Measurements from ENCODE around the gene ACR.

Gene ACR

DNA sequence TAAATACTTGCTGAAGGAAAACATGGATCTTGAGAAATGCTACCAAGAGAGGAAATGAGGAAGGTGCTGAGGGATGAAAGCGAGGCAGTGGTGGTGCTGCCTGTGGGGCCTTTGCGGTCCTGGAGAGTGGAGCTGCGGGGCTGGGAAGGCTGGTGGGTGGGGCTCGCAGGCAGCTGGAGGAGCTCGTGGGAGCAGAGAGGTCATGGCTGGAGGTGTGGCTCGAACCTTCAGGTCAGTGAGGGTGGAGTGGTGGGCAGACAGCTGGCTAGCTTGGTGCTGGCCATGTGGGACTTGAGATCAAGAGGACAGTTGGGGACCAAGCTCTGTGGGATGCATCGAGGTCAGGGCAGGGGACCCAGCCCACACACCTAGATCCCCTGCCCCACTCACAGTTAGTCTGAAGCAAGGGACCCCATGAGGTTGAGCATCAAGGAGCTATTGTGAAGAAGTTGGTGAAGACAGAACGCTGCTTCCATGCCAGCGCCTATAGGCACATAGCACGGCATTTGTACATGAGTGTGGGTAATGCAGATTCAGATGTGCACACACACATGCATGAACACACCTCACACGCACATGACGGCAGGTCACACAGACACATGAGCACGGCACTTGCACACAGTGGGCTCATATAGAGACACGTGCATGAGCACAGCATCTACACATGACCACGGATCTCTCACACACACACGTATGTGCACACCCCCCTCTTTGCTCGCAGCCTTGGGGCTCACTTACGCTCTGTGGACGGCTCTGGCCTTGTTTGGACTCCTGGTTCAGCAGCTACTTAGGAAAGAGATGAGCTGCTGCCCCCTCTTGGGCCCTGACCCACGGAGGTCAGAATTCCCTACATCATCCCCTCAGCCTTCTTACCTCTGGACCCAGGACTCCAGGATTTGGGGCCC, 34.9 kb upstream of the ACR start:
- no peak for DNase-seq (ENCODE audit: low read depth)

DNA sequence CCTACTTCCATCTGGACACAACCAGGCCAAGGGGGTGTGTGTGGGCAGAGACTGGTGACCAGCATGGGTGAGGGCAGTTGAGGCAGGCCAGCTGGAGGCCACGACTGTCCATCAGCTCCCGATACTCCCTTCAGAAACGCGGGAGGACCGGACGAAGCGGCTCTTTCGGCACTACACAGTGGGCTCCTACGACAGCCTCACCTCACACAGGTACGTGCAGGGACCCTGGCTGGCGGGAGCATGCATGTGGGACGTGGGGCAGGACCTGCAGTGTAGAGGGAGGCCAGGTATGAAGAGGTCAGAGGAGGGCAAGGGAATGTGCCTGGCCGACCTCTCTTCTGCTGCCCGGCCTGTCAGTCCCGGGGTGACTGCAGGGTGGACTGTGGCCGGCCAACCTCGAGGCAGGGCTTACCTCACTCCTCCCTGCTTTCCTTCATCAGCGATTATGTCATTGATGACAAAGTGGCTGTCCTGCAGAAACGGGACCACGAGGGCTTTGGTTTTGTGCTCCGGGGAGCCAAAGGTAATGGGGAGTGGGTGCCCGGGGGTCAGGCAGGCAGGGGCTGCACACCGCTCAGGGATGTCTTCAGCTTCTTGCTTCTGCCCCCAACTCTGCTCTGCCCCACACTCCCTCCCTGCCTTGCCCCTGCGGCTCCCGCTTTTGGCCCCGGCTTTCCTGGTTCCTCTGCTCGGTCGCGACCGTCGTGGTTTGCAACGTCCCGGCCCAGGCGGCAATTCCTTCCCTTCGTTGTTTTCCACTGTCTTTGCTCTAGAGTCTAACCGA, 34.1 kb upstream of the ACR start:
- DNase-seq (ENCODE audit: low read depth) = no peak

DNA sequence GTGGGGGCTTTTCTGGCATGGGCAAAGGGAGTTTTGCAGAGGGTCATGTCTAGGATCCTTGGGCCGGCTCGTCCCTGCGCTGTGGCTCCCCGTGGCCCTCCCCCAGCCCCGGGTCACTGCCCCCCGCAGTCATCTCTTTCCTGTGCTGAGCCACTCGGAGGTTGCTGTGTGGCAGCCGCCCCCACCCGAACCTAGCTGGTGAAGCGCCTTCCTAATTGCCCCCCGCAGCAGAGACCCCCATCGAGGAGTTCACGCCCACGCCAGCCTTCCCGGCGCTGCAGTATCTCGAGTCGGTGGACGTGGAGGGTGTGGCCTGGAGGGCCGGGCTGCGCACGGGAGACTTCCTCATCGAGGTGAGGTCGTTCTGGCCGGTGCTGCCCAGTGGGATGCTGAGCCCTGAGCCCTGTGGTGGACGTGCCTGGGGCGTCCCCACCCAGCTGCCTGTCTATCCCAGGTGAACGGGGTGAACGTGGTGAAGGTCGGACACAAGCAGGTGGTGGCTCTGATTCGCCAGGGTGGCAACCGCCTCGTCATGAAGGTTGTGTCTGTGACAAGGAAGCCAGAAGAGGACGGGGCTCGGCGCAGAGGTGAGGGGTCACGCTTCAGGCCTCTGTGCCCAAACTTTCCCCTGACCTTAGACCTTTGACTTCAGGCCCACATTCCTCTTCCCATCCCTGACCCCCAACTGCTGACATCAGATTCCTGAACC, 33.3 kb upstream of the ACR start:
- DNase-seq (ENCODE audit: low read depth) = no peak

DNA sequence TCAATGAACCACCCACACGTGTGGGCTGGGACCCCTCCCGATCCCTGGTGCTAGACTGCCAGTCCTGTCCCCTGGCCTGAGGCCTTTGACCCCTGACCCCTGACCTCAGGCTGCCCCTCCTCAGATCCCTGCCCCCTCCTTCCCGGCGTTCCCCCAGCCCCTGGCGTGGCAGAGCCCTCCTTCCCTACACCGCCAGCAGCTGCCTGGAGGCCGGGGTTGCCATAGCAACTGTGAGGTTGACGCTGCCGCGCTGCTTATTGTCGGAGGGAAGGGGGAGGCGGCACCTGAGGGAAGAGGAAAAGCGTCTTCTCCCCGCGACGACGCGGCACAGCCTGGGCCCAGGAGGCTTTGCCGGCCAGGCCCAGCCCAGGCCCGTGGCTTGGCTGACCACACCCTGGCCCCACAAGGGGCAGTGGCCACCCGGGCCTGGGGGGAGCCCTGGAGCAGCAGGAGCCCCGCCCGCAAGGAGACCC, 32.7 kb upstream of the ACR start:
- no peak for DNase-seq (ENCODE audit: low read depth)

DNA sequence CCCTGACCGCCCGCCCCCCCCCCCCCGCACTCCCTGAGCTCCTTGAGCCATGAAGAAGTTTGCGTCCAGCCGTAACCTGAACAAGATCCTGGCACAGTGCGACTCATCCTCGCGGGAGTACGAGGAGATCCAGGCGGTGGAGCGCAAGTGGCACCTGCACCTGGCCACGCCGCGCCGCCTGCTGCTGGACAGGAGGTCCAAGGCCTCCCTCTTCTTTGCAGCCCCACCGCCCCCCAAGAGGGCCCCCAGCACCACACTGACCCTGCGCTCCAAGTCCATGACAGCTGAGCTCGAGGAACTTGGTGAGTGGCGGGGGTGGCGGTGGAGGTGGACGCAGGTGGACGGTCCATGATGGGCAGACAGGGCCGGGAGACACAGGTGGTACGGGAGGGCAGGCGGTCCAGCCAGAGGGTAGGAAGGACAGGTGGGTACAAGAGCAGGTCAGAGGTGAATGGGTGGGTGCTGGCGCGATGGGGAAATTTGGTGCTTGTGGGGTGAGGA, 32.1 kb upstream of the ACR start:
- no peak for DNase-seq (ENCODE audit: low read depth)

DNA sequence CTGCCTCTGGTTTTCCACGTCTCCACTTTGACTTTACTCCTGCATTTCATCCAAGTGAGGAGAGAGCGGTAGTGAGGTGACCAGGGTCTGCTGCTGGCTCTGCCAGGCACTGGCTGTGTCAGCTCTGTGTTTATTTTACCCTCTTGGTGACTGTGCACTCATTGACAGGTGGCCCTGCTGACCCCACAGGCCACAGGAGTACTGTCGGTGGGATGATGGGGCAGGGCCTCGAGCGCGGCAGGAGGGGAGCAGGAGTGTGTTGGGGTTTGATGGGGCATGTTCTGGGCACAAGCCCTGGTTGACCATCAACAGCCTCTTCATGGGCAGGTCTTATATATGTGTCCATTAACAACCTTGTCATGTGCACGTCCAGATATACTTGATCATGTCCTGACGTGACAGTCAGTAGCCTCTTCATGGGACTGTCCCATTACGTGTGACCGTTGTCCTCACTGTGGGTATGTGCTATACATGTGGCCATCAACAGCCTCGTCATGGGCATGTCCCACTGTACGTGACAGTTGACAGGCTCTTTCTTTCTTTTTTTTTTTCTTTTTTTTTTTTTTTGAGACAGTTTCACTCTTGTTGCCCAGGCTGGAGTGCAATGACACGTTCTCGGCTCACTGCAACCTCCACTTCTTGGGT, 31.4 kb upstream of the ACR start:
- DNase-seq (ENCODE audit: low read depth) = no peak

DNA sequence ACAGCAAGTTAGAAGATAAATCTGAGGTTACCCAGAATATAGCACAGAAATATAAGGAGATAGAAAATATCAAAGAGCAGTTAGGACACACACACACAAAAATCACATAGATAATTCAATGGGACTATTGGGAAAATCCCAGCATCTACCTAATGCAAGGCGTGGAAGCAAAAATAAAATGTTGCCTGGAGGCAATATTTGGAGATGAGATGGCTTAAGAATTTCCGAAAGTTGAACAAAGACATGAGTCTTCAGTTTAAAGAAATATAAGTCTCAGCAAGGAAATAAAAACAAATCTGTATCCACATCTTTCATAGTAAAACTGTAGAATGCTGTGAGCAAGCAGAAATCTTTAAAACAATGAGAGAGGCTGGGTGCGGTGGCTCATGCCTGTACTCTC, 29.5 kb upstream of the ACR start:
- DNase-seq (ENCODE audit: low read depth) = no peak

DNA sequence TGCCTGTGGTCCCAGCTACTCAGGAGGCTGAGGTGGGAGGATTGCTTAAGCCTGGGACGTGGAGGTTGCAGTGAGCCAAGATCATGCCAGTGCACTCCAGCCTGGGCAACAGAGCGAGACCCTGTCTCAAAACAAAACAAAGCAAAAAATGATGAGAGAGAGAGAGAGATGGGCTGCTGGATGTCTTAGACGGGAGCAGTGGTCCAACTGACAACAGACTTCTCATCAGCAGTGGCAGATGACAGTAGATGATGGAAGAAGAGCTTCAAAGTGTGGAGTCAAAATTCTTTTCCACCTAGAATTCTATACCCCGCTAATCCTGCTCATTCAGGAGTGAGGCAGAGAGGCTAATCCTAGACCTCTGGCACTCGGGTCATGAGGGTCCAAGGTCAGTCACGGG, 29.0 kb upstream of the ACR start:
- DNase-seq (ENCODE audit: low read depth) = no peak

DNA sequence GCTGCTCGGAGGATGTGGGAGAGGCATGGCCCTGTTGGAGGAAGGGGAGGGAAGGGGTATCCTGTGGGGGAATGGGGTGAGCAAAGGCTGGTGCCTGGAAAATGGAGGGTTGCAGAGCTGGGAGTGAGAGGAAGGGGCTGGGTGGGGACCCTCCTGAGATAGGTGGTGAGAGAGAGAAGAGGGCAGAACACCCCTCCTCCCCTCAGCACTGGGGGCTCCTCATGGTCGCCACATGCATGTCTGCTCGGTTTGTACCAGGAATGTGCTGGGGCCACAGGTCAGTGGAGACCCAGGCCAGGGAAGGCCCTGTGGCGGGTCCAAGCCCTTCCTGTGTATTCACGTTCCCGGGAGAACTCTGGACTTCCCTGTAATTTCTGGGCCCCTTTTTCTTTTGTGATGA, 27.8 kb upstream of the ACR start:
- DNase-seq (ENCODE audit: low read depth) = no peak

DNA sequence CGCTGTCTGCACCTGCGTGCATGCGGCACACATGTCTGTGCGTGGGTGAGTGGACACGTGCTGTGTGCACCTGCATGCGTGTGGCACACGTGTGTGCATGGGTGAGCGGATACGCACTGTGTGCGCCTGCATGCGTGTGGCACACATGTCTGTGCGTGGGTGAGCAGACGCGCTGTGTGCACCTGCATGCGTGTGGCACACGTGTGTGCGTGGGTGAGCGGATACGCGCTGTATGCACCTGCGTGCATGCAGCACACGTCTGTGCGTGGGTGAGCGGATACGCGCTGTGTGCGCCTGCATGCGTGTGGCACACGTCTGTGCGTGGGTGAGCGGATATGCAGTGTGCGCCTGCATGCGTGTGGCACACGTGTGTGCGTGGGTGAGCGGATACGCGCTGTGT, 27.1 kb upstream of the ACR start:
- no peak for DNase-seq (ENCODE audit: low read depth)

DNA sequence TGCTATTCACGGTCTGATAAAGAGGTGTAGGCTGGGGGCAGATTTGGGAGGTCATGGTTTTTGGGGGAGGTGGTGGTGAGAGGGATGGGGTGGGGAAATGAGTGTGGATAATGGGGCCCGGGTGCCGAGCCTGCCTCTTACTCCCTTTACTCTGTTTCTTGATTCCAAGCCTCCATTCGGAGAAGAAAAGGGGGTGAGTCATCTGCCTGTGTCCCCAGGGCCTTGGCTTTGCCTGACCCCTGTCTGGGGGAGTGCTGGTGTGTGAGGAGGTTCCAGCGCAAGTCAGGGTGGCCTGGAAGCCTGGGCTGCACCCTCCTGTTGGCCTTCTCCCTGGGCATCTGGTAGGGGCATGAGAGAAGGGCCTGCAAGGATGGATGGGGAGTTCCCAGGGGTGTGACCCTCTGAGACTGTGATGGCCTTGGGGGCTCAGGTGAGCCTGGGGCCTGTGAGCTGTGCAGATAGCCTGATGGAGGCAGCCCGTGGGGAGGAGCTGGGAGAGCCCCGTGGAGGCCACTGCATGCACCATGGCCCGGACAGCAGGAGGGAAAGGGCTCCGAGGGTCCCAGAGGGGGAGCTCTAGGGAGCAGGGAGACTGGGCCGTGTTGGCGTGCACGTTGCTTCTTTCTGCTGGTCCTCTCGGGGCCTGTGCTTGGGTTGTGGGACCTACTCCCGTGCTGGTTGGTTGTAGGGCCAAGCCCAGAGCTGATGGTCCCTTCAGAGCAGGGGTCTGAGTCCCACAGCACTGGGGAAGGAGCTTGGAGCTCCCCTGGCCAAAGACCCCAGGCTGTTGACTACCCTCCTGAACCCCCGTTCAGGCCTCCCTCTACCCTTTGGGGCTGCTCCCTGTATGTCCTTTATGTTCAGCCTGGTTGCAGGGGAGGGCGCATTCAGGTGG, 26.3 kb upstream of the ACR start:
- DNase-seq (ENCODE audit: low read depth) = no peak

DNA sequence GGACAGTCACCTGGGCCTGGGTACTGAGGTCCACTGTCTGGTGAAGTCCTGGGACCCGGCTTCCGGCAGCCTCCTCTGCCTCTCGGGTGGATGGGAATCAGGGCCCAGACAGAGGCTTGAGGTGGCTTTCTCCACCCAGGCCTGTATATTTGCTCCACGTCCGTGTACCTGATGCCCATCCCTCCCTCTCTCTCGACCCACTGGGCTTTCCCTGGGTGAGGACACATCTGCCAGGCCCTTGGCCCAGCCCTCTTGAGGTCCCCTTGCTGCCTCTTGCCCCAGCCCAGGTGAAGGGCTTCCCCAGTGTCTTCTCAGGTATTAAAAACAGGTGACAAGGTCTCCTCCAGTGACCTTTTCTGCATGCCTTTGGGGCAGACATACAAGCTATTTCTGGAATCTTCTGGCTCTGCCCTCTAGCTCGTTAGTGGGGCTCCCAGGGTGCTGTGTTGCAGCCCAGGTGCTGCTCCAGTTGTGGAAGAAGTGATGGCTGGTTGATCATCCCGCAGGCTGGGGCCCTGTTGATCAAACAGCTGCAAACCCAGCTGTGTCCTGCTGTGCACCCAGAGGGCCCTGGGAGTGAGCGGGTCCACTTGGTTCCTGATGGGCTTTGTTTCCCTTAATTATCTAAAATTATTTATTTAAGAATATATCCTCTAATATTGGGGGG, 25.5 kb upstream of the ACR start:
- no peak for DNase-seq (ENCODE audit: low read depth)

DNA sequence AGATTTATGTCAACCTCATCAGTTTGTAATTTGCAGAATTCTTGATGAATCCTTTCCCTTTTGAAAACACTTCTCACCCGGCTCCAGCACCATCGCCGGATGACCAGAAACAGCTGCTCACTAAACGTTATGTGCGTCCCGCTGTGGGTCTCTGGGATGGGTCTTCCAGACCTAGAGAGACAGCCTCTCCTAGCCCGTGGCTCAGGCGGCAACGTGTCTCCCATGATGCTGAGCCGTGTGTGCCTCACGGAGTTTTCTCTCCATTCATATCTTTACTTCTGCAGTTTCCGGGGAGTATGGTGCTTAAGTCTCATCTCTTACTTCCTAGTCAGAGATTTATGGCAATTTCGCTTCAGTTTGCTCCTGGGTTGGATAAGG, 25.0 kb upstream of the ACR start:
- no peak for DNase-seq (ENCODE audit: low read depth)

DNA sequence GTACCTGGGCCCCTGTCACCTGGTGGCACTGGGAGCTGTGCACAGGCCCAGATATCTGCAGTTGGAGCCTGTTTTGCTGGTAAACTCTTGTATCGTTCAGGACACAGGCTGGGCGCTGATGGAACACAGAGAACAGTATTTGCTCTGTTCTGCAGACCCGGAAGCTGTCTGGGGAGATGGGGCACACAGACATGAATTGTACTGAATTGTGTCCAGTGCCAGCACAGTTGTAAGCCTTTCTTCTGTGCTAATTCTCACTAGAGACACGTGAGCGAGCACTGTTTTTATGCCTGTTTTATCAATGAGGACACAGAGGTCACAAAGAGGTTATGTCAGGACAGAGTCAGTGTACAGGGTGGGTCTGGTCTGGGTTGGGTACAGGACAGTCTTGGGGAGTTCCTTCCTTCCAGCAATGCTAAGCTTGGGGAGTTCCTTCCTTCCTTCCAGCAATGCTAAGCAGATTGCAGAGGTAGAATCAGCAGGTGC, 24.4 kb upstream of the ACR start:
- DNase-seq (ENCODE audit: low read depth) = no peak

DNA sequence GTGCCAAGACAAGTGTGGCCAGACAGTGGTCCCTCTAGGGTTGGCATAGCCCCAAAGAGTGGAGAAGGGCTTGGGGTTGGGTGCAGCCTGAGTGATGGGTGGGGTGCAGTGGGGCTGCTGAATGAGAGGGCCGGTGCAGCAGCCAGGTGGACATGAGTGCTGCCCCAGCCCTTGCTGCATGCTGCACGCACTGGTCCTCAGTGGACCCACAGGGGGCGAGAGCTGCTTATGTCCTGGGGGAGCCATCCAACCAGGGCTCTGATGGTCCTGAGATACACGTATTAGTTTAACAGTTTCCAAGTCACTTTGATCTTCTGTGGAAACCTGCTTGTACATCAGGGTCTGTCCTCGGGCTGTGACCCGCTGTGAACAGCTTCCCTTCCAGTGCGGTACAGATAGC, 23.9 kb upstream of the ACR start:
- no peak for DNase-seq (ENCODE audit: low read depth)

DNA sequence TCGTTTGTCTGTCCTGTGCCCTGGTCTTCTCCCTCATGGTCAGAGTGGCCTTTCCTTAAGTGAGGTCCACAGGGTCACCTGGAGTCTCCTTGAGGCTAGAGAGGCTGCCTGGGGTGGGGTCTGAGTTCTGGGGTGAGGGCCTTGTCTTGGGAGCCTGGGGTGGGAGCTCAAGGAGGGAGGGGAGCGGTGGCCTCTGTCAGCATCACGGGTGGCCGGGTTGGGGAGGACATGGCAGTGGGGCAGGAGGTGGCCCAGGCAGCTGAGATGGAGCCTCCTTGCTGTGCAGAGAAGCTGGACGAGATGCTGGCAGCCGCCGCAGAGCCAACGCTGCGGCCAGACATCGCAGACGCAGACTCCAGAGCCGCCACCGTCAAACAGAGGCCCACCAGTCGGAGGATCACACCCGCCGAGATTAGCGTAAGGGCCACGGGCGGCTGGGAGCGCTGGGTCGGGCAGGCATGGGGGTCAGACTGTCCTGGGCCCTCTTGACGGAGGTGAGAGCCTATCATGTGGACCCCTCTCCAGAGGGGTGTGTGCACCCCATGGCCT, 23.3 kb upstream of the ACR start:
- no peak for DNase-seq (ENCODE audit: low read depth)

DNA sequence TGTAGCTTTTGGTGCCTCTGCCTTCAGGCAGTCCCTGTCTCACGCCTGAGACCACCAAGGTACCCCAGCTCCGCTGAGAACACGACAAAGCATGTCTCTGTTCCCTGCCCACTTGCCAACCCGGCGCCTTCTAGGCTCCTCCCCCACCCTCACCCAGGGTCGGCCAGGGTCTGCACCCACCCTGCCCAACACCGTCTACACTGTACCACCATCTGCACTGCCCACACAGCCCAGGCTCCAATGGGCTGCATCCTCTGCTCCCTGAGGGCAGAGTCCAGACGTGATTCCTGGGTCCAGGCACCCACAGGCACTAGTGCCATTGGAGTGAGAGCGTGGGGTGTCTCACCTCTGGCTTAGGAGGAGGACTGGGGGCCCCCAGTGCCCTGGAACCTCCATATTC, 22.8 kb upstream of the ACR start:
- no peak for DNase-seq (ENCODE audit: low read depth)

DNA sequence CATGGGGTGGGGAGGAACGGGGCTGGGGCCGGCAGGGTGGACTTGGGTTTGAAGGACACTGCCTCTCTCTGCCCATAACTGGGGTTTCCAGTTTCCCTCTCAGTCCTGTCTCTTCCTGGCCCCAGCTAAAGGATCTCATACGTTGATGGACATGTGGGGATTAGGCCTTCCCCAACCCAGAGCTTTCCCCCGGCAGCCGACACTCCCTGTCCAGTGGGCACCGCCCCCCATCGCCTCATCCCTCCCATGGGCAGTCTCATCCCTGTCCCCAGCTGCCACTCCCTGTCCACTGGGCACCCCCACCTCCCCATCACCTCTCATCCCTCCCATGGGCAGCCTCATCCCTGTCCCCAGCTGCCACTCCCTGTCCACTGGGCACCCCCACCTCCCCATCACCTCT, 22.2 kb upstream of the ACR start:
- DNase-seq (ENCODE audit: low read depth) = no peak

DNA sequence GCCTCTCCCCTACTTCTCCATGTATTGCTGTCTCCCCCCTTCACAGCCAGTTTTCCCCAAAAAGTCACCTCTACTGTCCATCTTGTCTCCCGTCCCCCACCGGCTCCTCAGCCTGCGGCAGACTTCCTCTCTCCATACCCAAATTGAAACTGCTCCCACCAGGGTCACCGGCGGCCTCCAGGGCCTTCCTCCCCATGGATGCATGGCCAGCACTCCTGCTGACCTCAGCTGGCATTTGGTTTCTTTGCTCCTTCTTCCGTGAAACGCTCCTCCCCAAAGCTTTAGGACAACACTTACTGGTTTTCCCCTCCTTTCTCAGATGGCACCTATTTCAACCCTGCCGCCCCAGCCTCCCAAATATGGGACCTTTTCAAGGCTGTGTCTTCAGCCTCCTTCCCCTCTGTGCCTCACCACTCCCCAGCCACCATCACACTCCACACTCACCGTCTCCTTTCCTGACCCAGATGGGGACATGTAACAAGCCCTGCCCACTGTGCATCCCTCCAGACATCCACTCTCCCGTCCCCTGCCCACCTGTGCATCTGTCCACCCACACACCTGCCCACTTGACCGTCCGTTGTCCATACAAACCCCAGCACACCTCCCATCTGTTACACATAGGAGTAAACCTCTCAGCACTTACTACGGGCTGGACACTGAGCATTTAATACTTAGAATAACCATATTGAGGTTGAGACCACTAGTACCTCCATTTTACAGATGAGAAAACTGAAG, 21.5 kb upstream of the ACR start:
- no peak for DNase-seq (ENCODE audit: low read depth)

Data from stimulated activated CD8-positive, alpha-beta memory T cell treated with anti-CD3 and anti-CD28 coated beads, Interleukin-7, amount 100 ng/mL, for 24 hours (primary cell).